Mucosa of rectum (tissue), 2 donors: ENCODE results near the gene LY6G6D.

Source experiments
- H3K27ac ChIP-seq, 2 donors: one replicate each; pipeline ENCODE4 v1.7.0; 2013; ENCODE audit warnings: inconsistent platforms in 2 of 2, low read depth in 2 of 2, low read length in 2 of 2
- H3K27me3 ChIP-seq, 2 donors: one replicate each; pipeline ENCODE4 v1.7.0; 2013; ENCODE audit warnings: low read length in 2 of 2; ENCODE audit not compliant: control insufficient read depth in 2 of 2, insufficient read depth in 2 of 2
- H3K36me3 ChIP-seq, 2 donors: one replicate each; pipeline ENCODE4 v1.7.0; 2013; ENCODE audit warnings: low read length in 2 of 2; ENCODE audit not compliant: control insufficient read depth in 2 of 2, insufficient read depth in 2 of 2
- H3K4me1 ChIP-seq, 2 donors: one replicate each; pipeline ENCODE4 v1.7.0; 2013; ENCODE audit warnings: low read length in 2 of 2, mild to moderate bottlenecking in 1 of 2; ENCODE audit not compliant: control insufficient read depth in 2 of 2, insufficient read depth in 2 of 2
- H3K4me3 ChIP-seq, 2 donors: one replicate each; pipeline ENCODE4 v1.7.0; 2013; ENCODE audit warnings: low read length in 2 of 2
- H3K9ac ChIP-seq, 2 donors: one replicate each; pipeline ENCODE4 v1.7.0; 2013; ENCODE audit warnings: low read length in 2 of 2, low read depth in 1 of 2, mild to moderate bottlenecking in 1 of 2
- H3K9me3 ChIP-seq, 2 donors: one replicate each; pipeline ENCODE4 v1.7.0; 2013; ENCODE audit warnings: low read length in 2 of 2; ENCODE audit not compliant: control insufficient read depth in 2 of 2
- donor health status: healthy.
- donor health status: Normal muscosa, but diverticular disease.

The LY6G6D gene

GRCh38 chr6:31744422-31744821 lies 29.3 kb downstream of the LY6G6D start:
- no peak overlapping the region for H3K27ac ChIP-seq
- no peak overlapping the region for H3K4me3 ChIP-seq
- H3K9me3 ChIP-seq = no peaks in the 10 kb centered on the region

DNA sequence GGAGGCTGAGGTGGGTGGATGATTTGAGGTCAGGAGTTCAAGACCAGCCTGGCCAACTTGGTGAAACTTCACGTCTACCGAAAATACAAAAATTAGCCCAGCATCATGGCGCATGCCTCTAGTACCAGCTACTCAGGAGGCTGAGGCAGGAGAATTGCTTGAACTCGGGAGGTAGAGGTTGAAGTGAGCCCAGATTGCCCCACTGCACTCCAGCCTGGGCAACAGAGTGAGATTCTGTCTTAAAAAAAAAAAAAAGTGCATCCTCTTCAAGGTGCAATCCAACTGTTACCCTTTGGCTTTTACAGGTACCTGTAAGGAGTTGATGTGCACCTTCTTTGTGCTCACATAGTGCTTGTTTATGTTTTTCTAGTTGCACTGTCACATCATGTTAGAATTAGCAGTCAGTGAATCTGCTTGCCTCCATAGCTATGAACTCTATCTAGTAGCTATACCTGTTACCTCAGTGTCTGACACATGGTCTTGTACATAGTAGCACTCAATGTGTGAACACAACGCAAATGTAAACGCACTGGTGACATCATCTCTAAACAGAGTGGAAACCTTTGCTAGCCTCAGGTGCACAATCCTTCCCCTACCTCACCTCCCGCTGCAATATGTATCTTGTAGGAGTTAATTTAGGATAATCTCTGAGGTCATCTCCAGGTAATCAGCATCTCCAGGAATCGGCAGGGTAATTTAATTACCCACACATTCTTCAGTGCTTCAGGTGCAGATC lies 34.3 kb downstream of the LY6G6D start:
- no peak overlapping the region for H3K9ac ChIP-seq
- no peak overlapping the region for H3K4me3 ChIP-seq
- no peaks in the 10 kb centered on the region for H3K27me3 ChIP-seq
- H3K27ac ChIP-seq = no peak overlapping the region
- no peaks in the 10 kb centered on the region for H3K9me3 ChIP-seq
- peaks cover 0 to 6% of the 10 kb centered on the region in 2 donors for H3K36me3 ChIP-seq
- no peaks in the 10 kb centered on the region for H3K4me1 ChIP-seq

More at GRCh38 chr6:31744422-31744821, 29.3 kb downstream of the LY6G6D start:
- Histone ChIP-seq H3K27me3 (no peaks in the 10 kb centered on the region), H3K4me1 (peaks cover 5% of the 10 kb centered on the region in 2 donors), H3K9ac (no peak overlapping the region), H3K36me3 (peaks cover 0 to 24% of the 10 kb centered on the region in 2 donors)

DNA sequence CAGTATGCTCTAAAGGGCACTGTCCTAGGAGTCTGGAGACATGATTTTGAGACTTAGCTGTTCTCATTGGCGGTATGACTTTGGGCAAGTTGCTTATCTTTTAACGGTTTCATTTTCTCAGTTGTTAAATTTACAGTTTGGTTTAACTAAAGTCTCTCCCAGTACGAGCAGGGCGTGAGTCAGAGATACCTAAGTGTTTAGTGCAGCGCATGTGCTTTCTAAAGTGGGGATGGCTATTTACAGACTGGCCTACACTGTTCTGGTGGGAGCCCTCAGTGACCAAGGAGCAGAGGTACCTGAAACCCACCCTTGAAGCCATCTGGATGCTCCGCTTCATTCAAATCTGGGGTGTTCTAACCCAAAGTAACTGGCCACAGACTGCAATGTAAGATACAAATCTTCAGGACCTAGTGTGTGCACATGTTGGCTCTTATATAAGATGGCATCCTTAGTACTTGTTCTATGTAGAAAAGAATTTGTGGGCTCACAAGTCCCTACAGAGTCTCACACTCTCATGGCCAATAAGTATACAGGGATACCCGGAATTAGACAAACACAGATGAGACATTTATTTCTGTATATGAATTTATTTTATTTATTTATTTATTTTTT lies 35.4 kb downstream of the LY6G6D start:
- Histone ChIP-seq H3K27me3 (no peaks in the 10 kb centered on the region), H3K36me3 (peaks cover 0 to 6% of the 10 kb centered on the region in 2 donors), H3K27ac (no peak overlapping the region), H3K9ac (no peak overlapping the region), H3K4me3 (no peak overlapping the region), H3K4me1 (no peaks in the 10 kb centered on the region), H3K9me3 (no peaks in the 10 kb centered on the region)

GRCh38 chr6:31752739-31753319 lies 37.7 kb downstream of the LY6G6D start:
- H3K27me3 ChIP-seq = no peaks in the 10 kb centered on the region
- H3K27ac ChIP-seq = no peak overlapping the region
- no peak overlapping the region for H3K4me3 ChIP-seq
- H3K36me3 ChIP-seq = no peaks in the 10 kb centered on the region
- H3K9ac ChIP-seq = no peak overlapping the region
- H3K4me1 ChIP-seq = no peaks in the 10 kb centered on the region
- H3K9me3 ChIP-seq = no peaks in the 10 kb centered on the region

DNA sequence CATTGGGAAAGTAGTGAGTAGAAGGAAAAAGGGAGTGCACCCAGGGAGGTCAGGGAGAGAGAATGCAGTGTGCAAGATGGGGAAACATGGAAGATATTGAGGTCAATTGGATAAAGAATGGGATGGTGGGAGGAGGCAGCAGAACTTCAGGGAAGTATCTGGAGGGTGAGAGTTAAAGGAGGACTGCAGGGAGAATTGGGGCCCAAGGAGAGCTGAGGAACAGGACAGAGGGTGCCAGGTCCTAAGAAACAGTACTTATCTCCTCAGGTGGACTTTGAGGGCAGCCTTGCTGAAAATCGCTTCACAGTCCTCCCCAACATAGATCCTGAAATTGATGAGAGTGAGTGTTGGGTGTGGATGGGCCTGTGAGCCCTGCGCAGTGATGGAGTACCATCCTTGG lies 43.1 kb downstream of the LY6G6D start:
- Histone ChIP-seq H3K9ac (no peak overlapping the region), H3K27me3 (no peaks in the 10 kb centered on the region), H3K9me3 (no peaks in the 10 kb centered on the region), H3K36me3 (no peaks in the 10 kb centered on the region), H3K4me1 (no peaks in the 10 kb centered on the region), H3K27ac (no peak overlapping the region), H3K4me3 (no peak overlapping the region)

DNA sequence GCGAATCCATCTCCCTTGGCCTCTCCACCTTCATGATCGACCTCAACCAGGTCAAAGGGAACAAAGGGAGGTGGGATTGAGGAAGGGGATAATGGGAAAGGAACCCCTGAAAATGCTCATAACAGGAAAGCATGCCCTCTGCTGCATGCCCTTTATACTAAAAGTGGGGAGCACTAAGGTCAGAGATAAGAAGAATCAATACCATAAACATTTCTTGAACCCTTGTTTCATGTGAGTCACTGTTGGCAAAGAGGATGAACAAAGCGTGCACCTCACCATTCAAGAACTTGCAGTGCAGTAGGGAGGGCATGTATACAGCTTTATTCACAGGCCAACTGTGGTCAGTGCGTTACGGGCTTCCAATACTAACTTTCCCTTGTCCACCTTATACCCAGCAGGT lies 45.6 kb downstream of the LY6G6D start:
- no peak overlapping the region for H3K27ac ChIP-seq
- no peak overlapping the region for H3K9ac ChIP-seq
- no peaks in the 10 kb centered on the region for H3K4me1 ChIP-seq
- no peak overlapping the region for H3K4me3 ChIP-seq
- no peaks in the 10 kb centered on the region for H3K27me3 ChIP-seq
- H3K9me3 ChIP-seq = no peaks in the 10 kb centered on the region
- H3K36me3 ChIP-seq = no peaks in the 10 kb centered on the region

DNA sequence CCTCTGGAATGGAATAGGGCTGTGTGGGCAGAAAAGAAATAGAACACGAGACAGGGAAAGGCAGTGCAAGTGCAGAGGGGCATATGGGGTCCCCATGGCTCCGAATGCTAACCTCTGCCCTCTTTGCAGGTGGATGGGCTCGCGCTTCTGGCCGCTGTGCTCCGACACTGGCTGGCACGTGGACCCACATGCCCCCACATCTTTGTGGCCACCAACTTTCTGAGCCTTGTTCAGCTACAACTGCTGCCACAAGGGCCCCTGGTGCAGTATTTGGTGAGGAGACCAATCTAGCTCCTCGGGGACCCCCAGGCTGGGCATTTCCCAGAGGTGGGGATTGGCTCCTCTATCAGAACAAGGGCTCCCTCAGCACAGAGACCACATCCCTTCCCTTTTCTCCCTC lies 46.2 kb downstream of the LY6G6D start:
- H3K27me3 ChIP-seq = no peaks in the 10 kb centered on the region
- H3K27ac ChIP-seq = no peak overlapping the region
- H3K9me3 ChIP-seq = no peaks in the 10 kb centered on the region
- no peaks in the 10 kb centered on the region for H3K36me3 ChIP-seq
- no peak overlapping the region for H3K4me3 ChIP-seq
- no peak overlapping the region for H3K9ac ChIP-seq
- H3K4me1 ChIP-seq = no peaks in the 10 kb centered on the region

- Histone ChIP-seq H3K36me3 (no peaks in the 10 kb centered on the region), H3K27ac (no peak within 1 kb of the TSS), H3K9ac (no peak within 1 kb of the TSS), H3K4me1 (no peaks in the 10 kb centered on the region), H3K27me3 (no peaks in the 10 kb centered on the region), H3K4me3 (no peak within 1 kb of the TSS), H3K9me3 (no peaks in the 10 kb centered on the region)
These were observed 47.2 kb downstream of the LY6G6D start, which contains the start of gene SAPCD1 for GRCh38 chr6:31762356-31762755. TSS of gene SAPCD1 (plus strand) at chr6:31762656. CDS start at chr6:31763055, 399 bp downstream.

- Histone ChIP-seq H3K9me3 (no peaks in the 10 kb centered on the region), H3K4me3 (no peak overlapping the region), H3K36me3 (no peaks in the 10 kb centered on the region), H3K4me1 (no peaks in the 10 kb centered on the region), H3K9ac (no peak overlapping the region), H3K27ac (no peak overlapping the region), H3K27me3 (no peaks in the 10 kb centered on the region)
These were observed 47.9 kb downstream of the LY6G6D start for GRCh38 chr6:31762878-31763618.

DNA sequence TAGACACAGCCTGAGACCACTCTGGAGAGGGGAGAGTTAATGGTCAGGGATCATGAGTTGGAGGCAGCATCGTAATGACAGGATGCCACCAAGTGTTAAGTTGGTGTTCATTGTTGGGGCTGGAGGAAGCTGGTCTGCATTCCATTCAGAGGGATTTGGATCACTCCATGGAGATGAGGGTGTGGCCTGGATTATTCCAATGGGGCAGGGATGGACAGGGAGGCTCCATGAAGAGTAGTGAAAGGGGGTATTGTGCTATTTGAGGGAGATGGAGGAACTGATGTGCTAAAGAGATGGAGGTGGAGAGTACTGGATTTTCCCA lies 48.4 kb downstream of the LY6G6D start:
- Histone ChIP-seq H3K27ac (no peak overlapping the region), H3K4me1 (no peaks in the 10 kb centered on the region), H3K9me3 (no peaks in the 10 kb centered on the region), H3K9ac (no peak overlapping the region), H3K4me3 (no peak overlapping the region), H3K27me3 (no peaks in the 10 kb centered on the region), H3K36me3 (no peaks in the 10 kb centered on the region)
